K562 (cell line): ENCODE measurements around the gene TIMM44. TPM values are rescaled to one million over a fixed set of nuclear protein-coding genes. Genes with fewer than 3 reads are reported as not detected.
A peak's percentile ranks its signal among the peaks of the same experiment; 100 is the strongest.

ENCODE experiments used
- ADNP ChIP-seq: fragments of 200-800 bp; sonication (Bioruptor generic); IDR thresholded peaks from 2 replicates; pipeline ENCODE4 v1.6.1; 2016; ENCODE audit warnings: missing genetic modification characterization, missing compliant biosample characterization
- ARID3B ChIP-seq: fragments of 250-450 bp; sonication (Bioruptor Pico); IDR thresholded peaks from 2 replicates; pipeline ENCODE4 v1.4.0; 2020; ENCODE audit warnings: borderline replicate concordance
- ATF1 ChIP-seq, 2 experiments: fragments of 450-650 bp in 1 of 2; IDR thresholded peaks; 2 replicates each; pipeline ENCODE4 v1.6.1; 2016; ENCODE audit warnings: missing compliant biosample characterization in 1 of 2, missing genetic modification characterization in 1 of 2
- CBX5 ChIP-seq: IDR thresholded peaks from 2 replicates; pipeline ENCODE4 v1.6.1; 2014; ENCODE audit warnings: low read depth, borderline replicate concordance
- FOXP1 ChIP-seq: sonication (generic); formaldehyde crosslinking; IDR thresholded peaks from 2 replicates; pipeline ENCODE4 v1.8.0; 2022; ENCODE audit warnings: mild to moderate bottlenecking, missing genetic modification reagents
- HEY1 ChIP-seq: fragments of 250-450 bp; sonication (Bioruptor Pico); IDR thresholded peaks from 2 replicates; pipeline ENCODE4 v1.5.0; 2020; ENCODE audit warnings: mild to moderate bottlenecking, moderate library complexity, borderline replicate concordance
- IRF2 ChIP-seq: sonication (generic); formaldehyde crosslinking; IDR thresholded peaks from 2 replicates; pipeline ENCODE4 v1.8.1; 2022; ENCODE audit warnings: mild to moderate bottlenecking, missing genetic modification reagents
- L3MBTL2 ChIP-seq: fragments of 450-650 bp; IDR thresholded peaks from 2 replicates; pipeline ENCODE4 v1.6.1; 2016; ENCODE audit warnings: mild to moderate bottlenecking, moderate library complexity
- POLR2AphosphoS2 ChIP-seq: IDR thresholded peaks from 2 replicates; pipeline ENCODE4 v1.6.1; 2012; ENCODE audit warnings: low read length, improper control_type of control experiment
- PRDM10 ChIP-seq: fragments of 450-650 bp; IDR thresholded peaks from 2 replicates; pipeline ENCODE4 v1.6.1; 2018; ENCODE audit not compliant: partially characterized antibody
- SIX5 ChIP-seq, 2 experiments: IDR thresholded peaks; 2 replicates each; pipeline ENCODE4 v1.6.1; 2011; ENCODE audit warnings: low read length in 2 of 2, borderline replicate concordance in 1 of 2, low read depth in 1 of 2, mild to moderate bottlenecking in 1 of 2, moderate library complexity in 1 of 2; ENCODE audit not compliant: insufficient read depth in 1 of 2
- SRSF9 ChIP-seq: fragments of 200-400 bp; formaldehyde crosslinking; IDR thresholded peaks from 2 replicates; pipeline ENCODE4 v1.6.1; 2017; ENCODE audit warnings: low read depth, low read length, borderline replicate concordance
- SUPT5H ChIP-seq: fragments of 450-650 bp; IDR thresholded peaks from 2 replicates; pipeline ENCODE4 v1.6.1; 2016
- TBP ChIP-seq: optimal IDR thresholded peaks from 2 replicates; pipeline ENCODE3; 2011; ENCODE audit warnings: low read depth, low read length, improper control_type of control experiment
- TEAD1 ChIP-seq, 2 experiments: fragments of 450-650 bp in 1 of 2; sonication (generic) in 1 of 2; formaldehyde crosslinking; IDR thresholded peaks; 2 replicates each; pipeline versions ENCODE4 v1.4.0 to v1.8.0; 2020 to 2022; ENCODE audit warnings: mild to moderate bottlenecking in 2 of 2, missing genetic modification reagents in 1 of 2
- ZNF24 ChIP-seq: fragments of 450-650 bp; IDR thresholded peaks from 2 replicates; pipeline ENCODE4 v1.6.1; 2016
- ZNF263 ChIP-seq: sonication (generic); formaldehyde crosslinking; IDR thresholded peaks from 2 replicates; pipeline ENCODE4 v1.8.0; 2022; ENCODE audit warnings: mild to moderate bottlenecking, missing genetic modification reagents, borderline replicate concordance
- ZNF3 ChIP-seq: fragments of 250-450 bp; sonication (Bioruptor Pico); IDR thresholded peaks from 2 replicates; pipeline ENCODE4 v1.5.0; 2021; ENCODE audit warnings: mild to moderate bottlenecking, moderate library complexity
- ZNF584 ChIP-seq: fragments of 200-800 bp; sonication (Bioruptor generic); IDR thresholded peaks from 2 replicates; pipeline ENCODE4 v1.6.1; 2016; ENCODE audit warnings: low read depth, mild to moderate bottlenecking, missing genetic modification characterization, missing compliant biosample characterization
- ZNF639 ChIP-seq, 2 experiments: fragments of 200-800 bp in 1 of 2; sonication (Bioruptor generic) in 1 of 2; sonication (generic) in 1 of 2; formaldehyde crosslinking in 1 of 2; IDR thresholded peaks in 1 of 2; conservative IDR thresholded peaks in 1 of 2; 2 replicates each; pipeline versions ENCODE4 v1.5.0 to v1.6.1; 2016 to 2020; ENCODE audit warnings: missing compliant biosample characterization in 1 of 2, missing genetic modification characterization in 1 of 2, missing genetic modification reagents in 1 of 2
- polyA plus RNA-seq, 8 experiments: library from polyadenylated mRNA; depleted of rRNA in 4 of 8; stranded (reverse) in 5 of 8; unstranded in 3 of 8; fragments of >200 nt; fragmentation: Nextera tagmentation in 2 of 8; fragmentation: Illumina TruSeq in 1 of 8; extraction: Ambion mirVana in 2 of 8; extraction: Trizol in 1 of 8; gene quantifications; 2 replicates each; pipeline versions ENCODE4 v1.2.1 to v1.2.3, GENCODE V29; 2011 to 2014; ENCODE audit warnings: inconsistent platforms in 1 of 8, missing spikeins in 1 of 8
- total RNA-seq, 7 experiments: library from RNA; depleted of rRNA in 6 of 7; stranded (reverse); fragments of >200 nt in 6 of 7; fragmentation: Illumina TruSeq in 2 of 7; extraction: Trizol in 2 of 7; gene quantifications; 2 replicates each; pipeline versions ENCODE4 v1.2.1 to v1.2.3, GENCODE V29; 2011 to 2021; ENCODE audit warnings: low replicate concordance in 1 of 7

TIMM44 gene
- total and polyA plus RNA-seq, 9 of the 15 experiments (the other 6 are each of a cell fraction or from before 2014, with no cell fraction given): 10.3 to 231 (median 89.3) TPM

GRCh38 chr19:7888145-7888825, 55.2 kb downstream of the TIMM44 start, which contains the start of gene LRRC8E (continued):
- TF ChIP-seq ZNF584 (CRISPR knock-in tag) (no peak), SUPT5H (peak; percentile 79), SRSF9 (no peak), POLR2AphosphoS2 (no peak), ZNF263 (peak; percentile 20; the same call in 1 of the 2 replicates), FOXP1 (CRISPR knock-in tag) (no peak), ARID3B (0 out of 2 replicates have a peak, but pooled peaks have one; percentile 37), ATF1 (CRISPR knock-in tag; IDR thresholded peaks at IDR 0.05) (no peak), ATF1 (tag; IDR thresholded peaks at IDR 0.05) (no peak), L3MBTL2 (0 out of 2 replicates have a peak, but pooled peaks have one; percentile 38), ADNP (tag) (no peak), ZNF639 (CRISPR knock-in tag; conservative IDR thresholded peaks at IDR 0.05 in 1 of 2, IDR thresholded peaks at IDR 0.05 in 1 of 2) (no peak), TEAD1 (CRISPR knock-in tag; IDR thresholded peaks at IDR 0.05) (no peak), IRF2 (CRISPR knock-in tag) (no peak), HEY1 (CRISPR knock-in tag) (no peak), ZNF24 (no peak), PRDM10 (peak; percentile 96), CBX5 (no peak), ZNF3 (CRISPR knock-in tag) (no peak), TBP (peak; percentile 59), SIX5 (IDR thresholded peaks at IDR 0.05; ENCODE audit: borderline replicate concordance in 1 of 2, insufficient read depth in 1 of 2, low read depth in 1 of 2, low read length in 2 of 2) (no peak)
